ENCODE measurements around the gene VIP.

Gene VIP

GRCh38 chr6:152783217-152783878 is 32.8 kb downstream of the VIP start:
- no peak for DNase-seq (ENCODE audit: low read depth)

- DNase-seq (ENCODE audit: low read depth): no peak
Measured at GRCh38 chr6:152794696-152795095, 44.1 kb downstream of the VIP start.

GRCh38 chr6:152804150-152804549 is 53.6 kb downstream of the VIP start:
- DNase-seq (ENCODE audit: low read depth): no peak

All from non-pigmented ciliary epithelial cell (primary cell).